KMS-11 (cell line): ENCODE results near the gene CCDC201.

ENCODE experiments used
- H2AFZ ChIP-seq: fragments of 200-600 bp; sonication (generic); 2 replicates; pipeline ENCODE4 v1.6.1; 2016; ENCODE audit warnings: antibody characterized with exemption, mixed run types, low read depth
- H3K27ac ChIP-seq: fragments of 200-600 bp; sonication (generic); 2 replicates; pipeline ENCODE4 v1.6.1; 2016; ENCODE audit warnings: mild to moderate bottlenecking, mixed run types
- H3K27me3 ChIP-seq: fragments of 200-600 bp; sonication (generic); 2 replicates; pipeline ENCODE4 v1.6.1; 2017; ENCODE audit warnings: mild to moderate bottlenecking, low read depth, mixed run types, moderate library complexity; ENCODE audit not compliant: insufficient read depth
- H3K36me3 ChIP-seq: fragments of 200-600 bp; sonication (generic); 2 replicates; pipeline ENCODE4 v1.6.1; 2017; ENCODE audit warnings: mild to moderate bottlenecking, mixed run types; ENCODE audit not compliant: insufficient read depth
- H3K4me1 ChIP-seq: fragments of 200-600 bp; sonication (generic); 2 replicates; pipeline ENCODE4 v1.6.1; 2016; ENCODE audit warnings: mild to moderate bottlenecking, low read depth, mixed run types; ENCODE audit not compliant: poor library complexity, severe bottlenecking
- H3K4me2 ChIP-seq: fragments of 200-600 bp; sonication (generic); 2 replicates; pipeline ENCODE4 v1.7.0; 2016; ENCODE audit warnings: mild to moderate bottlenecking, mixed run types
- H3K4me3 ChIP-seq: fragments of 200-600 bp; sonication (generic); IDR thresholded peaks from 2 replicates; pipeline ENCODE4 v1.6.1; 2017; ENCODE audit warnings: low read depth, low read length, mixed read lengths; ENCODE audit not compliant: insufficient read depth
- H3K79me2 ChIP-seq: fragments of 200-600 bp; sonication (generic); 2 replicates; pipeline ENCODE4 v1.6.1; 2016; ENCODE audit warnings: low read depth, mixed run types; ENCODE audit not compliant: insufficient read depth
- H3K9ac ChIP-seq: fragments of 200-600 bp; sonication (generic); 2 replicates; pipeline ENCODE4 v1.6.1; 2016; ENCODE audit warnings: mild to moderate bottlenecking, mixed run types
- H4K20me1 ChIP-seq: fragments of 200-600 bp; sonication (generic); 2 replicates; pipeline ENCODE4 v1.6.1; 2016; ENCODE audit warnings: mild to moderate bottlenecking, mixed run types; ENCODE audit not compliant: insufficient read depth
- CTCF ChIP-seq: fragments of 200-600 bp; sonication (generic); conservative IDR thresholded peaks from 2 replicates; pipeline ENCODE4 v1.6.1; 2017; ENCODE audit warnings: low read depth, mild to moderate bottlenecking, antibody characterized with exemption, low read length, moderate library complexity, mixed read lengths

CCDC201 gene

GRCh38 chr7:45910855-45911254 lies 38.0 kb upstream of the CCDC201 start:
- TF ChIP-seq CTCF = no peak
- Histone ChIP-seq H3K27ac (no peak overlapping the region), H3K4me3 (no peak overlapping the region), H3K4me2 (no peak overlapping the region), H2AFZ (no peak overlapping the region), H3K9ac (no peak overlapping the region), H3K27me3 (no peaks in the 10 kb centered on the region), H4K20me1 (no peaks in the 10 kb centered on the region), H3K79me2 (no peaks in the 10 kb centered on the region), H3K4me1 (no peaks in the 10 kb centered on the region), H3K36me3 (no peaks in the 10 kb centered on the region)

DNA sequence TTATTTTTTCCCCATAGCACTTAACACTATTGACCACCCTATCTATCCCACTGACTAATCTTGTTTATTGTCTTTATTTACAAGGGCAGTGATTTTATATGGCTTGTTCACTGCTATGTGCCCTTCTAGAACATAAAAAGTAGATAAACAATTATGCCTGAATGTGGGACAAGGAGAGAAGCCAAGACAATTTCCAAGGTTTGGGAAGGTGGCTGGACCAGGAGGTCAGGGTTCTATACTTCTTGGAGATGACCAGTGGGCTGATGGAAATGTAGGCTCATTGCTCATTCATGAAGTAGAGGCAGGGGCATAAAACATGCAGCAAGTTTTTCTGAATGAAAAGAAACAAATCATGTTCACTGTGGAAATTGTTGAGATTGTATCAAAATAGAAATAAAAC lies 36.7 kb upstream of the CCDC201 start:
- no peaks in the 10 kb centered on the region for H3K79me2 ChIP-seq
- H3K36me3 ChIP-seq = no peaks in the 10 kb centered on the region
- no peaks in the 10 kb centered on the region for H3K27me3 ChIP-seq
- no peak overlapping the region for H3K4me2 ChIP-seq
- no peak for TF ChIP-seq CTCF
- no peak overlapping the region for H3K27ac ChIP-seq
- H3K4me1 ChIP-seq = no peaks in the 10 kb centered on the region
- no peak overlapping the region for H2AFZ ChIP-seq
- H4K20me1 ChIP-seq = no peaks in the 10 kb centered on the region
- H3K4me3 ChIP-seq = no peak overlapping the region
- H3K9ac ChIP-seq = no peak overlapping the region

DNA sequence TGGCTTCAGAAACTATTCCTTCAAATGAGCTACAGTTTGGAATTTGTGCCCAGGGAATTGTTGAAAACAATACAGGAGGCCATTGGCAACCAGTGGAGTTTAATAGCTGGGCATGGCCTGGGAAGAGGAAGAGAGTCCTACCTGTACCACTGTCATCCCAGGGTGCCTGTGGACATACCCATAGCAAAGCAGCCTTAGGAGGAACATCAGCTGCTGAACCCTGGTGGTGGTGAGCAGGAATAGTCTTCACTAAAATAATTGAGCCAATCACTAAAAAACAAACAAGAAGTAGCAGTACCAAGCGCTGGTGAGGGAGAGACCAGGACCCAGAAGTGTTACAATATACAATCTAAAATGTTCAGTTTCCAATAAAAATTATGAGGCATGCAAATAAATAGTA lies 29.9 kb upstream of the CCDC201 start:
- no peak for TF ChIP-seq CTCF
- H4K20me1 ChIP-seq = no peaks in the 10 kb centered on the region
- H3K36me3 ChIP-seq = no peaks in the 10 kb centered on the region
- H3K27me3 ChIP-seq = no peaks in the 10 kb centered on the region
- no peaks in the 10 kb centered on the region for H3K79me2 ChIP-seq
- no peak overlapping the region for H2AFZ ChIP-seq
- H3K4me2 ChIP-seq = no peak overlapping the region
- H3K4me3 ChIP-seq = no peak overlapping the region
- no peak overlapping the region for H3K27ac ChIP-seq
- H3K4me1 ChIP-seq = no peaks in the 10 kb centered on the region
- H3K9ac ChIP-seq = no peak overlapping the region

DNA sequence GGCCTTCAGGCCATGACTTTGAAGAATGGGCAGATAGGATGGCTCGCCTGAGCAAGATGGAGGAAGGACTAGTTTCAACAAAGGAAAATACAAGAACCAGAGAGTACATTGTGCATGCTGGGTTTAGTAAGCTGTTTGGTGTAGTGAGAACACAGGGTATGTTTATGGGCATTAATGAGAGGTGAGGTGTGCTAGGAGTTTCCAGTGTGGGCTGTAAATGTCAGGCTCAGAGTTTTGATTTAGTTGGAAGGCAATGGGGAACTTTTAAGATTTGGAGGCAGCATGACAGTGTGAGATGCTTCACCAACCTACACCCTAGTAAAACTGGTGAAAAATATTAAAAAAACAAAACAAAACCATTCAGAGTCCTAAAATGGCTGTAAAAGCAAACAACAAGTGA lies 28.7 kb upstream of the CCDC201 start:
- no peaks in the 10 kb centered on the region for H4K20me1 ChIP-seq
- no peak for TF ChIP-seq CTCF

DNA sequence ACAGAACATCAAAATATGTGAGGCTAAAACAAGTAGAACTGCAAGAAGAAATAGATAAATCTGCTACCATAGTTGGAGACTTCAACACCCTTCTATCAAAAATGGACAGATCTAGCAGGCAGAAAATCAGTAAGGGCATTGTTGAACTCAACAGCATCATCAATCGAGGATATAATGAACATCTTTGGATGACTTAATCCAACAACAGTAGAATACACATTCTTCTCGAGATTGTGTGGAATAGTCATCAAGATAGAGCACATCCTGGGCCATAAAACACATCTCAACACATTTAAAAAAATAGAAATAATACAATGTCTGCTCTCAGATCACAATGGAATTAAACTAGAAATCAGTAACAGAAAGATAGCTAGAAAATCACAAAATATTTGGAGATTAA lies 25.3 kb upstream of the CCDC201 start:
- no peak overlapping the region for H3K9ac ChIP-seq
- H4K20me1 ChIP-seq = no peaks in the 10 kb centered on the region
- no peaks in the 10 kb centered on the region for H3K79me2 ChIP-seq
- no peaks in the 10 kb centered on the region for H3K4me1 ChIP-seq
- no peaks in the 10 kb centered on the region for H3K27me3 ChIP-seq
- H3K4me3 ChIP-seq = no peak overlapping the region
- H3K36me3 ChIP-seq = no peaks in the 10 kb centered on the region
- TF ChIP-seq CTCF = no peak
- no peak overlapping the region for H3K4me2 ChIP-seq
- H3K27ac ChIP-seq = no peak overlapping the region
- no peak overlapping the region for H2AFZ ChIP-seq

More for the DNA sequence above, 28.7 kb upstream of the CCDC201 start:
- H2AFZ ChIP-seq = no peak overlapping the region
- no peak overlapping the region for H3K4me2 ChIP-seq
- H3K79me2 ChIP-seq = no peaks in the 10 kb centered on the region
- H3K9ac ChIP-seq = no peak overlapping the region
- no peaks in the 10 kb centered on the region for H3K4me1 ChIP-seq
- no peak overlapping the region for H3K4me3 ChIP-seq
- no peaks in the 10 kb centered on the region for H3K27me3 ChIP-seq
- H3K36me3 ChIP-seq = no peaks in the 10 kb centered on the region
- no peak overlapping the region for H3K27ac ChIP-seq
